Astrocyte of the spinal cord (primary cell): ENCODE data around the gene ATP1A3.

Experiments
- DNase-seq: peaks from one replicate; pipeline ENCODE4 v3.0.0; 2011; ENCODE audit warnings: low read depth, low spot score
- H3K4me3 ChIP-seq: 2 replicates; pipeline ENCODE4 v1.5.1; 2011; ENCODE audit warnings: low read depth, mild to moderate bottlenecking, low read length, moderate library complexity
- in situ Hi-C: cut with HindIII; loops from 2 replicates; pipeline ENCODE4 v1.10.0; 2017; ENCODE audit warnings: low sequenced_read_pairs
- TF ChIP-seq, protein P1 (sequence below): IDR thresholded peaks from 2 replicates; pipeline ENCODE4 v1.5.1; 2012; ENCODE audit warnings: low read depth, mild to moderate bottlenecking, low read length, inconsistent platforms

The ATP1A3 gene

DNA sequence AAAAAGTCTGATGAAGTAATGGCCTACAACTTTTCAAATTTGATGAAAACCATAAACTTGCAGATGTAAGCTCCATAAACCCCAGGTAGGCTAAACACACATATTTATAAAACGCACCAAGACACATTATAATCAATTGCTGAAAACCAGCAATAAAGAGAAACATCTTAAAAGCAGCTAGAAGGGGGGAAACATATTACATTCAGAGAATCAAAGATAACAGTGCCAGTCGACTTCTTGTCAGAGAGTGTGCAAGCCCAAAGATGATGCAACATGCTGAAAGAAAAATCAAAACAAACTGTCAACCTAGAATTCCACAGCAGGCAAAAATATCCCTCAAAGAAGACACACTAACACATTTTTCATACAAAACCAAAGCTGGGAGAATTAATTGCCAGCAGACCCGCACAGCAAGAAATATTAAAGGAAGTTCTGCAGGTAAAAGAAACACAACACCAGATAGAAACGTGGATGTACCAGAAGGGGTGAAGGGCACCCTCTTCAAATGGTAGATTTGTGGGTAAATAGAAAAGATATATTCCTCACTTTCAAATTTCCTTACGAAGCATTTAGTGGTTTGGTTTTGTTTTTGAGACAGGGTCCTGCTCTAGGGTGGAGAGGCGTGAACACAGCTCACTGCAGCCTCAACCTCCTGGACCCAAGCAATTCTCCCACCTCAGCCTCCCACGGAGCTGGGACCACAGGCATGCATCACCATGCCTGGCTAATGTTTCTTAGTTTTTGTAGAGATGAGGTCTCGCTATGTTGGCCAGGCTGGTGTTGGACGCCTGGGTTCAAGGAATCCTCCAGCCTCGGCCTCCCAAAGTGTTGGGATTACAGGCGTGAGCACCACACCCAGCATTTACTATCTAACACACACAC lies 16.5 kb upstream of the ATP1A3 start:
- in situ Hi-C loops, result no loop called here
- TF ChIP-seq, protein P1, sequence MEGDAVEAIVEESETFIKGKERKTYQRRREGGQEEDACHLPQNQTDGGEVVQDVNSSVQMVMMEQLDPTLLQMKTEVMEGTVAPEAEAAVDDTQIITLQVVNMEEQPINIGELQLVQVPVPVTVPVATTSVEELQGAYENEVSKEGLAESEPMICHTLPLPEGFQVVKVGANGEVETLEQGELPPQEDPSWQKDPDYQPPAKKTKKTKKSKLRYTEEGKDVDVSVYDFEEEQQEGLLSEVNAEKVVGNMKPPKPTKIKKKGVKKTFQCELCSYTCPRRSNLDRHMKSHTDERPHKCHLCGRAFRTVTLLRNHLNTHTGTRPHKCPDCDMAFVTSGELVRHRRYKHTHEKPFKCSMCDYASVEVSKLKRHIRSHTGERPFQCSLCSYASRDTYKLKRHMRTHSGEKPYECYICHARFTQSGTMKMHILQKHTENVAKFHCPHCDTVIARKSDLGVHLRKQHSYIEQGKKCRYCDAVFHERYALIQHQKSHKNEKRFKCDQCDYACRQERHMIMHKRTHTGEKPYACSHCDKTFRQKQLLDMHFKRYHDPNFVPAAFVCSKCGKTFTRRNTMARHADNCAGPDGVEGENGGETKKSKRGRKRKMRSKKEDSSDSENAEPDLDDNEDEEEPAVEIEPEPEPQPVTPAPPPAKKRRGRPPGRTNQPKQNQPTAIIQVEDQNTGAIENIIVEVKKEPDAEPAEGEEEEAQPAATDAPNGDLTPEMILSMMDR, result no peak
- DNase-seq, result peak; percentile 62
- no peak overlapping the region for H3K4me3 ChIP-seq

DNA sequence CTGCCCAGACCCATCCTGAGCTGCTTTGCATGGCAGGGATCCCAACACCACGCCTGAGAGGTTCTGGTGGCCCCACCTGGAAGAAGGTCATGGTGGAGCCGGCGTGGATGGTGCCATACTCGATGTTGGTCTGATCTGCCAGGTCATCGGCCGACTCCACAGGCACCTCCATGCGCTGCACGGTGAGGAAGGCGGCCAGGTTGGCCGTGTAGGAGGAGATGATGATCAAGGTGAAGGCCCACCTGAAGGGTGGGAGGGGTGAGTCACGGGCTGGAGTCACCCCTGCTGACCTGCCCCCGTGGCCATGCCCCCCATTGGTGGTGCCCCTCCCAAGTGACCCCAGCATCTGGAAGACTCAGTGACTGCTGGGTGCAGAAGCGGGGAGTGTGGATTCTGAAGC lies 12.5 kb upstream of the ATP1A3 start:
- TF ChIP-seq, protein P1, result no peak
- no peak for DNase-seq
- H3K4me3 ChIP-seq, result no peak overlapping the region
- in situ Hi-C loops, result no loop called here

DNA sequence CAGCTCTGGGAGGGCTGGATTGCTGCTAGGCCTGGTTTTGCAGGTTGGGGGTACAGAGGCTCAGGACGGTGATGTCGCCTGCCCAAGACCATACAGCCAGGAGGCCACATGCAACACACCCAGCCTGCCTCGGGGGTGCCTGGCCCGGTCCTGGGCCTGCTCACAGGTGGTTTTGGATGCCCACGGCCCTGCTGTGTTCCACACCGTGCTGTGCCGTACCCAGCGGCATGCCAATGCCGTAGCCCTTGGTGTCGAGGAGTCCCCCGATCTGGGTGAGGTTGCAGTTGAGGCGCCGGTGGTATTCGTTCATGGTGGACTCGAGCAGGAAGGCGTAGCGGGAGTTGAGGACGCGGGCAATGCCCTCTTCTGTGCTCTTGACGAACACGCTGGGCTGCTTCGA lies 11.5 kb upstream of the ATP1A3 start:
- TF ChIP-seq, protein P1, result no peak
- no peak overlapping the region for H3K4me3 ChIP-seq
- no peak for DNase-seq
- in situ Hi-C loops, result no loop called here

DNA sequence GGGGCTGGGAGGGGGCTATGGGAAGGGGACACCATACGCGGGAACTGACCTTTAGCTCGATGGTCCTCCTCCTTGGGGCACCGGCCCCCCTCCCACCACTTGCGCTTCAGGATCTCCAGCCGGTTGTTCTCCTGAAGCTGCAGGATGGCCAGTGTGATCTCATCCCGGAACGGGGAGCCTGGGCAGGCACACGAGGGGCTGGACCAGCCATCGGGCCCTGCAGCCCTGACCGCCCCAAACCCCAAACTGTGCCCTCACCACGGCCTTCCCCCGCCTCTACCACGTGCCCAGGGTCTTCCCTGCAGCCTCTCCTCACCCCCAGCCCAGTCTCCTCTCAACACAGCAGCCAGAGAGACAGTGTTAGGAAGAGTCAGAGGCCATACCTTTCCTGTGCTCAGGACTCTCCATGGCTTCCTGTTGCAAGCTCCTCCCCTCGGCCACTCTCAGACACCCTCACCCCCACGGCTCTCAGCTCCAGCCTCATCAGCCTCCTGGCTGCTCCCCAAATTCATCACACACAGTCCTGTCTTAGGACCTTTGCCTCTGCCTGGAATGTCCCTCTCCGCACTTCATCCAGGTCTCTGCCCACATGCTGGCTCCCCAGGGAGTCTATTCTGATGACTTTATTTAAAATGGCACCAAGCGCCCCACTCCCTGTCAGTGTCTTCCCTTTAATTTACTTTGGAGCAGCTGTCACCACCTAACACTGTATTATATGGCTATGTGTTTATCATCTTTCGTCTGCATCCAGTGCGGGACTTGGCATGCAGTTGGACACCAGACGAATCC lies 9.7 kb upstream of the ATP1A3 start:
- no peak overlapping the region for H3K4me3 ChIP-seq
- TF ChIP-seq, protein P1, result no peak
- in situ Hi-C loops, result no loop called here
- DNase-seq, result no peak

DNA sequence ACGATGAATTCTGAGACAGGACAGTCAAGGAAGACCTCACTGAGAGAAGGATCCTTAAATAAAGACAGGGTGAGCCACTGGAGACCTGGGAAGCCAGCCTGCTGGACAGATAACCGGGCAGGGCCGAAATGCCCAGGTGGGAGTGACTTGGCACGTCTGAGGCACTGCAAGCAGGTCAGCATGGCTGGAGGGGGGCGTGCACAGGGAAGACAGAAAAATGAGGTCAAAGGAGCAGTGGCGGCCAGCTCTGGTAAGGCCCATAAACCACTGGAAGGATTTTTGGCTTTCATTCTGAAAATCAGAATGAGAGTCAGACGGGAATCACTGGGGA lies 5.8 kb upstream of the ATP1A3 start:
- in situ Hi-C loops, result no loop called here
- H3K4me3 ChIP-seq, result no peak overlapping the region
- DNase-seq, result no peak
- TF ChIP-seq, protein P1, result no peak

DNA sequence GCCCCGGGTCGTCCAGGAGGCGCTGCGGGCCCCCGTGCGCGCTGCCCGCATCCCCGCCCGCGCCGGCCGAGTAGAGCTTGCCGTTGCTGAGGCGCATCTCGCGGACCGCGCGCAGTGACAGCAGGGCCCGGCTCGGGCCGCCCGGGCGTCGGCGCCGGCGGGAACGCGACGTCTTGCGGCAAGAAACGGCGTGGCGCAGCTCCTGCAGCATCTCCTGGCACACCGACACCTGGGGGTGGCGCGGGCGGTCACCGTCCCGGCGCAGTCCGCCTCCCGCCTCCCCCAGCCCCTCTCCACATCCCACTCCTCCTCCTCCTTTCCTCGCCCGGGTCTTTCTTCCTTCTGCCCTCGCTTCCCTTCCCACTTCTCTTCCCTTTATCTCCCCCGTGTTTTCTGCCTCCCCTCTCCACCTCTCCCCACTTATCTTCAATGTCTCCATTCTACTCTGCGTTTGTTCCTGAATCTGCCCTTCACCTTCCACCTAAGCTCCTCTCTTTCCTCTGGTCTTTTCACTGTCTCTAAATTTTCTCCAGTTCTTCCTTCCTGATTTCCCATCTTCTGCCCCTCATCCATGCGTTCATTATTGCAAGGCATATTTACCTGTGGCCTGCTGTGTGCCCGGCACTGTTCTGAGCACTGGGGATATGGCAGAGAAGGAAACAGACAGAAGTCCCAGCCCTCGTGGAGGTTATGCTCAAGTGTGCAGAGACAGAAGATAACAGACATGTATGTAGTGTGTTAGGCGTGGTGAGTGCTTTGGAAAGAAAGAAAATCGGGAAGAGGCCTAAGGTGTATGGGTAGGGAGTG lies 5.2 kb upstream of the ATP1A3 start:
- no peak overlapping the region for H3K4me3 ChIP-seq
- DNase-seq, result no peak
- TF ChIP-seq, protein P1, result no peak
- in situ Hi-C loops, result no loop called here
